ENCODE data around the gene CNIH4. TPM values are rescaled to one million over a fixed set of nuclear protein-coding genes. Genes with fewer than 3 reads are reported as not detected.
"Not testable (repeated sequence)": the region's sequence is repeated elsewhere in the genome, so short reads cannot be mapped to it uniquely, and the experiment has no call there.

Gene CNIH4
- total and polyA plus RNA-seq, 12 donors: 10.0 to 73.0 (median 42.4) TPM

DNA sequence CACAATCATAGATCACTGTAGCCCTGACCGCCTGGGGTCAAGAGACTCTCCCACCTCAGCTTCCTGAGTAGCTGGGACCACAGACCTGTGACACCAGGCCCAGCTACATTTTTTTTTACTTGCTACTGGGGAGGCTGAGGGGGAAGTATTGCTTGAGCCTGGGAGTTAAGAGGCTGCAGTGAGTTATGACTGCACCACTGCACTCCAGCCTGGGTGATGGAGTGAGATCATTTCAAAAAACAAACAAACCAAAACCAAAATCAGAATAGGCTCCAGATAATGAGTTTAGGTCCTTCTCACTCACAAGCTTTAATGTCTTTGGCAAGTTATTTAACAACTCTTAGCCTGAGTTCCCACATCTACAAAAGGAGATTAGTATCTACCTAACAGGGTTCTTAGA lies 55.1 kb downstream of the CNIH4 start:
- intact Hi-C loops (cut with DNase I): no loop called here
- H3K36me3 ChIP-seq (replicated peaks in 1 of 2): peaks cover 0 to 91% of the 10 kb centered on the region in 2 donors
- WGBS, 4 donors: 81 to 89% (median 83%) methylated on average over 1 of the region's 1 CpG

GRCh38 chr1:224420106-224420505 lies 63.4 kb downstream of the CNIH4 start:
- Histone ChIP-seq H3K36me3 (replicated peaks in 1 of 2) (peaks cover 0 to 99% of the 10 kb centered on the region in 2 donors), H3K4me1 (replicated peaks in 1 of 2) (no peaks in the 10 kb centered on the region), H3K4me3 (no peak overlapping the region), H3K27ac (no peak overlapping the region), H3K9me3 (replicated peaks in 1 of 3) (no peaks in the 10 kb centered on the region), H3K27me3 (no peaks in the 10 kb centered on the region)
- intact Hi-C loops (cut with DNase I): no loop called here
- TF ChIP-seq, protein P1, sequence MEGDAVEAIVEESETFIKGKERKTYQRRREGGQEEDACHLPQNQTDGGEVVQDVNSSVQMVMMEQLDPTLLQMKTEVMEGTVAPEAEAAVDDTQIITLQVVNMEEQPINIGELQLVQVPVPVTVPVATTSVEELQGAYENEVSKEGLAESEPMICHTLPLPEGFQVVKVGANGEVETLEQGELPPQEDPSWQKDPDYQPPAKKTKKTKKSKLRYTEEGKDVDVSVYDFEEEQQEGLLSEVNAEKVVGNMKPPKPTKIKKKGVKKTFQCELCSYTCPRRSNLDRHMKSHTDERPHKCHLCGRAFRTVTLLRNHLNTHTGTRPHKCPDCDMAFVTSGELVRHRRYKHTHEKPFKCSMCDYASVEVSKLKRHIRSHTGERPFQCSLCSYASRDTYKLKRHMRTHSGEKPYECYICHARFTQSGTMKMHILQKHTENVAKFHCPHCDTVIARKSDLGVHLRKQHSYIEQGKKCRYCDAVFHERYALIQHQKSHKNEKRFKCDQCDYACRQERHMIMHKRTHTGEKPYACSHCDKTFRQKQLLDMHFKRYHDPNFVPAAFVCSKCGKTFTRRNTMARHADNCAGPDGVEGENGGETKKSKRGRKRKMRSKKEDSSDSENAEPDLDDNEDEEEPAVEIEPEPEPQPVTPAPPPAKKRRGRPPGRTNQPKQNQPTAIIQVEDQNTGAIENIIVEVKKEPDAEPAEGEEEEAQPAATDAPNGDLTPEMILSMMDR (IDR thresholded peaks at IDR 0.05): no peak
- no peak for TF ChIP-seq POLR2A (IDR thresholded peaks at IDR 0.05)
- no peak for DNase-seq

More for the DNA sequence above, 55.1 kb downstream of the CNIH4 start:
- Histone ChIP-seq H3K27ac (no peak overlapping the region), H3K27me3 (no peaks in the 10 kb centered on the region), H3K4me1 (replicated peaks in 1 of 2) (peaks cover 0 to 4% of the 10 kb centered on the region in 2 donors), H3K4me3 (no peak overlapping the region), H3K9me3 (replicated peaks in 1 of 3) (no peaks in the 10 kb centered on the region)
- TF ChIP-seq, protein P1 (IDR thresholded peaks at IDR 0.05): no peak
- no peak for TF ChIP-seq POLR2A (IDR thresholded peaks at IDR 0.05)
- DNase-seq: no peak

GRCh38 chr1:224425279-224425884 lies 68.7 kb downstream of the CNIH4 start:
- Histone ChIP-seq H3K27ac (no peak overlapping the region), H3K4me1 (replicated peaks in 1 of 2) (peaks cover 22 to 32% of the 10 kb centered on the region in 2 donors), H3K4me3 (no peak overlapping the region), H3K9me3 (replicated peaks in 1 of 3) (no peaks in the 10 kb centered on the region), H3K36me3 (replicated peaks in 1 of 2) (peaks cover 0 to 63% of the 10 kb centered on the region in 2 donors), H3K27me3 (no peaks in the 10 kb centered on the region)
- intact Hi-C loops (cut with DNase I): no loop called here
- no peak for DNase-seq
- no peak for TF ChIP-seq POLR2A (IDR thresholded peaks at IDR 0.05)
- TF ChIP-seq, protein P1 (IDR thresholded peaks at IDR 0.05): no peak
- 87 to 95% (median 91%) methylated on average over 6 of the region's 6 CpGs for WGBS, 4 donors

- H3K9me3 ChIP-seq (replicated peaks in 1 of 3); H3K27me3 ChIP-seq; H3K4me3 ChIP-seq; H3K27ac ChIP-seq; DNase-seq; intact Hi-C loops (cut with DNase I): not testable (repeated sequence)
- peaks cover 0 to 54% of the 10 kb centered on the region in 2 donors for H3K36me3 ChIP-seq (replicated peaks in 1 of 2)
- 83 to 94% (median 89%) methylated on average over 8 of the region's 8 CpGs for WGBS, 4 donors
- peaks cover 30 to 47% of the 10 kb centered on the region in 2 donors for H3K4me1 ChIP-seq (replicated peaks in 1 of 2)
These were observed 70.2 kb downstream of the CNIH4 start for GRCh38 chr1:224426869-224427268.

DNA sequence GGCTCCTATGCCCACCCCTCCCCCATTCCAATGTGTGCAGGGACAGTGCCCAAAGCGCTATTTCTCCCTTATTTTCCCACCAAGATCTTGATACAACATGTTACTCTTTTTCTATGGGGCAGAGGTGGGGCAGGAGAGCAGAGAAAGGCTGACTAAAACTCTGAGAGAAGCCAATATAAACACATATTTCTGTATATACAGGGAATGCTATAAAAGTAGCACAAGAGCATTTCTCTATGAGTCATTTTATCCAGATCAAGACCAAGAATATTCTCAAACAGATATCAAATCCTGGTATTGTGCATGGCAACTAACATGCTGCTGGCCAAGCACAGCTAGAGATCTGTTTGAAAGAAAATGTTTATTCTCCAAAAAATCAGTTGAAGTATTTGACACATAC lies 70.7 kb downstream of the CNIH4 start:
- intact Hi-C loops (cut with DNase I): no loop called here
- Histone ChIP-seq H3K27ac (no peak overlapping the region), H3K9me3 (replicated peaks in 1 of 3) (no peaks in the 10 kb centered on the region), H3K4me3 (no peak overlapping the region), H3K27me3 (no peaks in the 10 kb centered on the region), H3K4me1 (replicated peaks in 1 of 2) (peaks cover 32 to 51% of the 10 kb centered on the region in 2 donors), H3K36me3 (replicated peaks in 1 of 2) (peaks cover 0 to 50% of the 10 kb centered on the region in 2 donors)
- no peak for DNase-seq
- WGBS, 4 donors: 83 to 93% (median 89%) methylated on average over 1 of the region's 1 CpG
- TF ChIP-seq, protein P1 (IDR thresholded peaks at IDR 0.05): no peak
- no peak for TF ChIP-seq POLR2A (IDR thresholded peaks at IDR 0.05)

DNA sequence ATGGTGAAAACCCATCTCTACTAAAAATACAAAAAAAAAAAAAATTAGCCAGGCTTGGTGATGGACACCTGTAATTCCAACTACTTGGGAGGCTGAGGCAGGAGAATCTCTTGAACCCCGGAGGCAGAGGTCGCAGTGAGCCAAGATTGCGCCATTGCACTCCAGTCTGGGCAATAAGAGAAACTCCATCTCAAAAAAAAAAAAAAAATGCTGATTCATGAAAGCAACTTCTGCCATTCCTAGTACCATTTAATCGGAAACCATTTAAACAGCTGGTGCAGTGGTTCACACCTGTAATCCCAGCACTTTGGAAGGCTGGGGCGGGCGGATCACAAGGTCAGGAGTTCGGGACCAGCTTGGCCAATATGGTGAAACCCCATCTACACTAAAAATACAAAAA lies 72.0 kb downstream of the CNIH4 start:
- intact Hi-C loops (cut with DNase I): not testable (repeated sequence)
- H3K4me1 ChIP-seq (replicated peaks in 1 of 2): peaks cover 32 to 51% of the 10 kb centered on the region in 2 donors
- 85 to 96% (median 89%) methylated on average over 7 of the region's 7 CpGs for WGBS, 4 donors

More for the DNA sequence above, 72.0 kb downstream of the CNIH4 start:
- not testable (repeated sequence) for H3K27ac ChIP-seq; H3K4me3 ChIP-seq; DNase-seq; H3K27me3 ChIP-seq; H3K9me3 ChIP-seq (replicated peaks in 1 of 3)
- H3K36me3 ChIP-seq (replicated peaks in 1 of 2): peaks cover 0 to 36% of the 10 kb centered on the region in 2 donors
